Caco-2 (cell line): ENCODE results near the gene MARK2. TPM values are rescaled to one million over a fixed set of nuclear protein-coding genes. Genes with fewer than 3 reads are reported as not detected.
A peak's percentile ranks its signal among the peaks of the same experiment; 100 is the strongest.

Experiments used
- BruUV-seq: library from RNA; stranded (reverse); fragments of 400-500 nt; replicated peaks from 2 replicates; lab custom pipeline; 2021; lab: Mats Ljungman, UMichigan
- CTCF ChIA-PET: fragments of 300-600 bp; sonication (Branson Sonifier 250); formaldehyde crosslinking; loops from one replicate; lab custom pipeline; 2022; ENCODE audit warnings: antibody characterized with exemption; lab: Charles Lee
- POLR2A ChIA-PET: fragments of 300-600 bp; sonication (Branson Sonifier 250); formaldehyde crosslinking; loops from one replicate; lab custom pipeline; 2022; ENCODE audit warnings: antibody characterized with exemption; lab: Charles Lee
- DNase-seq, 2 experiments: peaks; one replicate each; pipeline versions ENCODE4 v3.0.0 to v3.0.0-alpha.2; 2020 to 2022
- H3K27me3 ChIP-seq: replicated peaks from 2 replicates; pipeline ENCODE4 v1.6.0; 2011; ENCODE audit warnings: low read length; ENCODE audit not compliant: control insufficient read depth, insufficient read depth
- H3K36me3 ChIP-seq: 2 replicates; pipeline ENCODE4 v1.5.1; 2011; ENCODE audit warnings: low read length; ENCODE audit not compliant: control insufficient read depth, insufficient read depth
- H3K4me1 ChIP-seq: fragments of 250-450 bp; sonication (Bioruptor Pico); 2 replicates; pipeline ENCODE4 v1.5.1; 2020; ENCODE audit warnings: mild to moderate bottlenecking
- H3K4me3 ChIP-seq: 2 replicates; pipeline ENCODE4 v1.5.1; 2011; ENCODE audit warnings: low read depth, mild to moderate bottlenecking, control low read depth, low read length
- H3K9me3 ChIP-seq: fragments of 250-450 bp; sonication (Bioruptor Pico); 2 replicates; pipeline ENCODE4 v1.5.1; 2020; ENCODE audit warnings: mild to moderate bottlenecking, moderate library complexity
- H3K27ac Mint-ChIP-seq: one replicate; pipeline ENCODE4 v1.8.0; 2022; ENCODE audit warnings: mixed read lengths; ENCODE audit not compliant: unreplicated experiment
- H3K27me3 Mint-ChIP-seq: one replicate; pipeline ENCODE4 v1.8.0; 2022; ENCODE audit warnings: mixed read lengths; ENCODE audit not compliant: insufficient read depth, unreplicated experiment
- H3K36me3 Mint-ChIP-seq: one replicate; pipeline ENCODE4 v1.8.0; 2022; ENCODE audit warnings: mild to moderate bottlenecking, mixed read lengths; ENCODE audit not compliant: insufficient read depth, unreplicated experiment
- H3K4me1 Mint-ChIP-seq: one replicate; pipeline ENCODE4 v1.8.0; 2022; ENCODE audit warnings: low read depth, mixed read lengths; ENCODE audit not compliant: unreplicated experiment
- H3K4me3 Mint-ChIP-seq: one replicate; pipeline ENCODE4 v1.8.0; 2022; ENCODE audit warnings: mild to moderate bottlenecking, moderate library complexity, mixed read lengths; ENCODE audit not compliant: unreplicated experiment
- H3K9me3 Mint-ChIP-seq: one replicate; pipeline ENCODE4 v1.8.0; 2022; ENCODE audit warnings: mixed read lengths; ENCODE audit not compliant: unreplicated experiment
- CTCF ChIP-seq, 2 experiments: fragments of 200-600 bp in 1 of 2; IDR thresholded peaks; 1 replicate in 1 of 2; 2 replicates in 1 of 2; pipeline versions ENCODE4 v1.5.1 to v1.8.0; 2011 to 2022; ENCODE audit warnings: antibody characterized with exemption in 1 of 2, control low read depth in 1 of 2, inconsistent platforms in 1 of 2, low read depth in 1 of 2, low read length in 1 of 2, mild to moderate bottlenecking in 1 of 2, moderate library complexity in 1 of 2; ENCODE audit not compliant: insufficient read depth in 1 of 2, severe bottlenecking in 1 of 2, unreplicated experiment in 1 of 2
- intact Hi-C: fragments of 100-400 bp; cut with micrococcal nuclease; formaldehyde crosslinking; loops from one replicate; pipeline ENCODE4 v1.10.0; 2022; ENCODE audit not compliant: unreplicated experiment
- total RNA-seq: library from RNA; stranded (reverse); gene quantifications from 2 replicates; pipeline ENCODE4 v1.2.3, GENCODE V29; 2022

Gene MARK2
- total RNA-seq, 1 experiment from 2014 or later, result 63.5 TPM

- CTCF ChIA-PET, result no interaction called here
- intact Hi-C loops, result no loop called here
- Mint-ChIP-seq H3K36me3 (peaks cover 77% of the 10 kb centered on the region), H3K4me1 (no peaks in the 10 kb centered on the region), H3K27ac (no peak overlapping the region), H3K4me3 (no peak overlapping the region), H3K9me3 (no peaks in the 10 kb centered on the region), H3K27me3 (no peaks in the 10 kb centered on the region)
- no peak for DNase-seq
- POLR2A ChIA-PET, result no interaction called here
- no TSS peak for BruUV-seq
- Histone ChIP-seq H3K27me3 (no peaks in the 10 kb centered on the region), H3K4me1 (no peaks in the 10 kb centered on the region), H3K36me3 (peaks cover 9% of the 10 kb centered on the region), H3K9me3 (no peaks in the 10 kb centered on the region), H3K4me3 (no peak overlapping the region)
- TF ChIP-seq CTCF (IDR thresholded peaks at IDR 0.05; ENCODE audit: insufficient read depth in 1 of 2, low read depth in 1 of 2, low read length in 1 of 2, severe bottlenecking in 1 of 2, unreplicated experiment in 1 of 2), result no peak
These were observed 58.7 kb downstream of the MARK2 start for GRCh38 chr11:63897459-63898146.

DNA sequence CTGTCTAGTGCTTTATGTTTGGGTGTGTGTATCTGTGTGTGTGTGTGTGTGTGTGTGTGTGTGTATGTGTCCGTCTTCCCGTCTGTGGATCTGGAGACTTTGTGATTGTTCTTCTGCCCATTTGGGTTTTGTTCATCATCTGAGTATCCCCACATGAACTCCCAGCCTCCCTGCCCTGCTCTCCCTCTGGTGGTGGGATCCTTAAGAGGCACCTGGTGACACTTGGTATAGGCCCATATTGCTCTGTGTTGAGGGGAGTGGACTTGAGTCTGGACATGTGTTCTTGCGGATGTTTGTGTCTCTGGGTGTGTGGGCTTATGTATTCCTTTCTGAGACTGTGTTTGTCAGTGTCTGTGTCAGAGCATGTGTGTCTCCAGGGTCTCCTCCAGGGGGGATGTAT, 62.8 kb downstream of the MARK2 start:
- TF ChIP-seq CTCF (IDR thresholded peaks at IDR 0.05; ENCODE audit: insufficient read depth in 1 of 2, low read depth in 1 of 2, low read length in 1 of 2, severe bottlenecking in 1 of 2, unreplicated experiment in 1 of 2), result peak; percentile 24 to 65

GRCh38 chr11:63903884-63904283, 65.0 kb downstream of the MARK2 start:
- no peak overlapping the region for H3K4me3 Mint-ChIP-seq
- no peak for TF ChIP-seq CTCF (IDR thresholded peaks at IDR 0.05; ENCODE audit: insufficient read depth in 1 of 2, low read depth in 1 of 2, low read length in 1 of 2, severe bottlenecking in 1 of 2, unreplicated experiment in 1 of 2)
- Histone ChIP-seq H3K4me3 (no peak overlapping the region), H3K27me3 (no peaks in the 10 kb centered on the region), H3K9me3 (no peaks in the 10 kb centered on the region), H3K4me1 (0 out of 2 replicates have a peak, but pooled peaks cover 5% of the 10 kb centered on the region), H3K36me3 (peaks cover 6% of the 10 kb centered on the region)
- ChIA-PET POLR2A (no interaction called here), CTCF (no interaction called here)
- peaks cover 70% of the 10 kb centered on the region for H3K36me3 Mint-ChIP-seq
- H3K27ac Mint-ChIP-seq, result no peak overlapping the region
- no peaks in the 10 kb centered on the region for H3K4me1 Mint-ChIP-seq
- DNase-seq, result no peak
- no peaks in the 10 kb centered on the region for H3K9me3 Mint-ChIP-seq
- intact Hi-C loops, result no loop called here
- no TSS peak for BruUV-seq
- no peaks in the 10 kb centered on the region for H3K27me3 Mint-ChIP-seq

More for the DNA sequence above, 62.8 kb downstream of the MARK2 start:
- ChIA-PET CTCF (interaction anchor here (0.7 to 1.1 kb wide), 2 partner anchors 44 to 51 kb away, joined by 3 to 5 read pairs; no protein-coding TSS in a partner anchor), POLR2A (interaction anchor here (0.6 kb wide), 1 partner anchor 53 kb away, joined by 8 read pairs; no protein-coding TSS in a partner anchor)
- no peak overlapping the region for H3K27ac Mint-ChIP-seq
- no peaks in the 10 kb centered on the region for H3K9me3 Mint-ChIP-seq
- BruUV-seq, result no TSS peak
- intact Hi-C loops, result no loop called here
- peak in 1 of 2 experiments; percentile 44 for DNase-seq
- Histone ChIP-seq H3K9me3 (no peaks in the 10 kb centered on the region), H3K27me3 (no peaks in the 10 kb centered on the region), H3K4me1 (0 out of 2 replicates have a peak, but pooled peaks cover 5% of the 10 kb centered on the region), H3K36me3 (peaks cover 8% of the 10 kb centered on the region), H3K4me3 (no peak overlapping the region)
- peaks cover 72% of the 10 kb centered on the region for H3K36me3 Mint-ChIP-seq
- no peaks in the 10 kb centered on the region for H3K27me3 Mint-ChIP-seq
- no peaks in the 10 kb centered on the region for H3K4me1 Mint-ChIP-seq
- H3K4me3 Mint-ChIP-seq, result no peak overlapping the region
